ENCODE data around the gene GAS6. TPM values are rescaled to one million over a fixed set of nuclear protein-coding genes. Genes with fewer than 3 reads are reported as not detected.
A peak's percentile ranks its signal among the peaks of the same experiment; 100 is the strongest.

The GAS6 gene
- total RNA-seq, 1 experiment from 2014 or later: 49.4 TPM

- Histone ChIP-seq H3K27me3 (ENCODE audit: insufficient read depth, low read length) (no peaks in the 10 kb centered on the region), H3K4me1 (ENCODE audit: control insufficient read depth in 1 of 2, insufficient read depth in 2 of 2, low read length in 2 of 2) (peaks cover 0 to 20% of the 10 kb centered on the region in 2 experiments; a peak in 3 of 4 replicates), H3K9me2 (ENCODE audit: insufficient read depth) (no peaks in the 10 kb centered on the region), H3K4me2 (ENCODE audit: low read length) (peak overlapping the region; percentile 30), H3K27ac (ENCODE audit: low read depth, low read length) (no peak overlapping the region; the same call in 1 of the 2 replicates), H3K4me3 (replicated peaks in 1 of 2; ENCODE audit: low read depth in 1 of 2, low read length in 2 of 2) (no peak overlapping the region), H3K36me3 (ENCODE audit: control insufficient read depth in 1 of 2, insufficient read depth in 2 of 2, low read length in 2 of 2) (no peaks in the 10 kb centered on the region), H3K79me2 (ENCODE audit: insufficient read depth, low read length) (no peaks in the 10 kb centered on the region), H3K9me3 (ENCODE audit: control insufficient read depth in 1 of 2, insufficient read depth in 1 of 2, low read depth in 1 of 2, low read length in 2 of 2) (no peaks in the 10 kb centered on the region), H2AFZ (ENCODE audit: low read depth, low read length, poor library complexity, severe bottlenecking) (no peak overlapping the region), H3K9ac (ENCODE audit: low read length) (no peak overlapping the region), H4K20me1 (ENCODE audit: insufficient read depth) (no peaks in the 10 kb centered on the region)
- ChIA-PET POLR2A (no interaction called here), CTCF (no interaction called here), RAD21 (ENCODE audit: low non-redundant PET in 1 of 2, low total read pairs in 2 of 2, uncharacterized antibody in 2 of 2, unreplicated experiment in 2 of 2) (no interaction called here)
- intact Hi-C loops (cut with micrococcal nuclease): no loop called here
- no peak for DNase-seq (ENCODE audit: low read depth, low spot score)
- peak; percentile 90 for ATAC-seq
- no peak for TF ChIP-seq TCF7L2 (IDR thresholded peaks at IDR 0.05; ENCODE audit: borderline replicate concordance, extremely low read depth, insufficient read depth, insufficient read length)
- TF ChIP-seq REST (IDR thresholded peaks at IDR 0.05; ENCODE audit: low read depth): no peak
- TF ChIP-seq FOSL1 (IDR thresholded peaks at IDR 0.05; ENCODE audit: low read depth): peak; percentile 47; the same call in 1 of the 2 replicates
- TF ChIP-seq CBX3 (IDR thresholded peaks at IDR 0.05; ENCODE audit: low read depth): no peak
- peak; percentile 32; the same call in 1 of the 2 replicates for TF ChIP-seq SP1 (IDR thresholded peaks at IDR 0.05; ENCODE audit: low read depth)
- TF ChIP-seq JUND (IDR thresholded peaks at IDR 0.05): peak; percentile 32; the same call in 1 of the 2 replicates
- no TSS peak for BruUV-seq (replicated peaks)
These were observed 33.3 kb upstream of the GAS6 start for GRCh38 chr13:113897161-113897560.

GRCh38 chr13:113895436-113895835 is 31.6 kb upstream of the GAS6 start:
- no peak overlapping the region for H3K4me3 ChIP-seq (replicated peaks in 1 of 2; ENCODE audit: low read depth in 1 of 2, low read length in 2 of 2)
- H3K4me1 ChIP-seq (ENCODE audit: control insufficient read depth in 1 of 2, insufficient read depth in 2 of 2, low read length in 2 of 2): peaks cover 0 to 20% of the 10 kb centered on the region in 2 experiments; a peak in 3 of 4 replicates
- CTCF ChIA-PET: no interaction called here
- no peaks in the 10 kb centered on the region for H4K20me1 ChIP-seq (ENCODE audit: insufficient read depth)
- POLR2A ChIA-PET: no interaction called here
- H3K27ac ChIP-seq (ENCODE audit: low read depth, low read length): no peak overlapping the region
- TF ChIP-seq CEBPB (IDR thresholded peaks at IDR 0.05; ENCODE audit: low read depth) (no peak), CTCF (IDR thresholded peaks at IDR 0.05 in 2 of 3, conservative IDR thresholded peaks at IDR 0.05 in 1 of 3; ENCODE audit: borderline replicate concordance in 1 of 3, insufficient read depth in 1 of 3, low read depth in 2 of 3, low read length in 2 of 3) (no peak)
- DNase-seq (ENCODE audit: low read depth, low spot score) (no peak), ATAC-seq (no peak)
- H3K79me2 ChIP-seq (ENCODE audit: insufficient read depth, low read length): no peaks in the 10 kb centered on the region
- H3K4me2 ChIP-seq (ENCODE audit: low read length): no peak overlapping the region
- RAD21 ChIA-PET (ENCODE audit: low non-redundant PET in 1 of 2, low total read pairs in 2 of 2, uncharacterized antibody in 2 of 2, unreplicated experiment in 2 of 2): no interaction called here
- BruUV-seq (replicated peaks): no TSS peak
- peak overlapping the region; percentile 65 for H2AFZ ChIP-seq (ENCODE audit: low read depth, low read length, poor library complexity, severe bottlenecking)
- H3K27me3 ChIP-seq (ENCODE audit: insufficient read depth, low read length): no peaks in the 10 kb centered on the region
- no peaks in the 10 kb centered on the region for H3K9me2 ChIP-seq (ENCODE audit: insufficient read depth)
- no peak overlapping the region for H3K9ac ChIP-seq (ENCODE audit: low read length)
- H3K36me3 ChIP-seq (ENCODE audit: control insufficient read depth in 1 of 2, insufficient read depth in 2 of 2, low read length in 2 of 2): no peaks in the 10 kb centered on the region
- H3K9me3 ChIP-seq (ENCODE audit: control insufficient read depth in 1 of 2, insufficient read depth in 1 of 2, low read depth in 1 of 2, low read length in 2 of 2): 0 out of 4 replicates have a peak, but pooled peaks cover 0 to 3% of the 10 kb centered on the region in 2 experiments
- intact Hi-C loops (cut with micrococcal nuclease): no loop called here

All from HCT116 (cell line).